Parathyroid adenoma (tissue), 2 donors: ENCODE measurements around the gene MS4A18.

Experiments
- H2AFZ ChIP-seq: fragments of 300-600 bp; sonication (generic); one replicate; pipeline ENCODE4 v1.7.0; 2017; ENCODE audit warnings: antibody characterized with exemption, mild to moderate bottlenecking
- H3K27ac ChIP-seq: fragments of 300-600 bp; sonication (generic); one replicate; pipeline ENCODE4 v1.7.0; 2017
- H3K27me3 ChIP-seq: fragments of 300-600 bp; sonication (generic); one replicate; pipeline ENCODE4 v1.7.0; 2017; ENCODE audit warnings: low read length; ENCODE audit not compliant: control insufficient read depth, insufficient read depth
- H3K36me3 ChIP-seq: fragments of 300-600 bp; sonication (generic); one replicate; pipeline ENCODE4 v1.7.0; 2017; ENCODE audit warnings: low read length; ENCODE audit not compliant: control insufficient read depth, insufficient read depth
- H3K4me1 ChIP-seq: fragments of 300-600 bp; sonication (generic); one replicate; pipeline ENCODE4 v1.7.0; 2017; ENCODE audit warnings: control low read depth
- H3K4me2 ChIP-seq: fragments of 300-600 bp; sonication (generic); one replicate; pipeline ENCODE4 v1.7.0; 2017; ENCODE audit warnings: low read length
- H3K4me3 ChIP-seq: fragments of 300-600 bp; sonication (generic); one replicate; pipeline ENCODE4 v1.7.0; 2017; ENCODE audit warnings: low read depth, low read length
- H3K79me2 ChIP-seq: fragments of 300-600 bp; sonication (generic); one replicate; pipeline ENCODE4 v1.7.0; 2017; ENCODE audit warnings: control low read depth
- H3K9ac ChIP-seq: fragments of 300-600 bp; sonication (generic); one replicate; pipeline ENCODE4 v1.7.0; 2017; ENCODE audit warnings: mild to moderate bottlenecking
- H3K9me3 ChIP-seq: fragments of 300-600 bp; sonication (generic); one replicate; pipeline ENCODE4 v1.7.0; 2017; ENCODE audit warnings: low read length; ENCODE audit not compliant: control insufficient read depth
- CTCF ChIP-seq: fragments of 300-600 bp; sonication (generic); IDR thresholded peaks from one replicate; pipeline ENCODE4 v1.7.0; 2017; ENCODE audit warnings: antibody characterized with exemption, mild to moderate bottlenecking
- donor health status: primary hyperparathyroidism.

MS4A18 gene

GRCh38 chr11:60763692-60764369, 39.3 kb downstream of the MS4A18 start:
- Histone ChIP-seq H3K4me1 (no peaks in the 10 kb centered on the region), H3K9ac (no peak overlapping the region), H3K9me3 (no peaks in the 10 kb centered on the region), H3K4me2 (no peak overlapping the region), H2AFZ (no peak overlapping the region), H3K27ac (no peak overlapping the region), H3K36me3 (no peaks in the 10 kb centered on the region), H3K4me3 (no peak overlapping the region), H3K79me2 (no peaks in the 10 kb centered on the region), H3K27me3 (no peaks in the 10 kb centered on the region)
- TF ChIP-seq CTCF, result no peak

GRCh38 chr11:60764879-60765278, 40.4 kb downstream of the MS4A18 start:
- Histone ChIP-seq H3K27me3 (no peaks in the 10 kb centered on the region), H3K4me2 (no peak overlapping the region), H3K9me3 (no peaks in the 10 kb centered on the region), H3K27ac (no peak overlapping the region), H3K4me3 (no peak overlapping the region), H3K79me2 (no peaks in the 10 kb centered on the region), H3K4me1 (no peaks in the 10 kb centered on the region), H3K36me3 (no peaks in the 10 kb centered on the region), H3K9ac (no peak overlapping the region), H2AFZ (no peak overlapping the region)
- no peak for TF ChIP-seq CTCF

GRCh38 chr11:60765355-60765754, 40.8 kb downstream of the MS4A18 start:
- Histone ChIP-seq H3K27ac (no peak overlapping the region), H3K79me2 (no peaks in the 10 kb centered on the region), H3K9me3 (no peaks in the 10 kb centered on the region), H3K4me2 (no peak overlapping the region), H3K27me3 (no peaks in the 10 kb centered on the region), H2AFZ (no peak overlapping the region), H3K36me3 (no peaks in the 10 kb centered on the region), H3K4me1 (no peaks in the 10 kb centered on the region), H3K4me3 (no peak overlapping the region), H3K9ac (no peak overlapping the region)
- no peak for TF ChIP-seq CTCF

- Histone ChIP-seq H3K4me2 (no peak overlapping the region), H3K36me3 (no peaks in the 10 kb centered on the region), H3K79me2 (no peaks in the 10 kb centered on the region), H3K27me3 (no peaks in the 10 kb centered on the region), H3K27ac (no peak overlapping the region), H3K9me3 (no peaks in the 10 kb centered on the region), H3K9ac (no peak overlapping the region), H3K4me1 (no peaks in the 10 kb centered on the region), H3K4me3 (no peak overlapping the region), H2AFZ (no peak overlapping the region)
- no peak for TF ChIP-seq CTCF
Observed at GRCh38 chr11:60766547-60766946, 42.0 kb downstream of the MS4A18 start.

GRCh38 chr11:60767388-60767811, 42.9 kb downstream of the MS4A18 start:
- no peak overlapping the region for H3K9ac ChIP-seq
- no peaks in the 10 kb centered on the region for H3K4me1 ChIP-seq
- no peak overlapping the region for H3K27ac ChIP-seq
- H3K9me3 ChIP-seq, result no peaks in the 10 kb centered on the region
- H3K36me3 ChIP-seq, result no peaks in the 10 kb centered on the region
- H3K4me3 ChIP-seq, result no peak overlapping the region
- H3K4me2 ChIP-seq, result no peak overlapping the region
- no peak for TF ChIP-seq CTCF
- no peak overlapping the region for H2AFZ ChIP-seq
- no peaks in the 10 kb centered on the region for H3K27me3 ChIP-seq
- H3K79me2 ChIP-seq, result no peaks in the 10 kb centered on the region
